ENCODE data around the gene CDH16. TPM values are rescaled to one million over a fixed set of nuclear protein-coding genes. Genes with fewer than 3 reads are reported as not detected.
A peak's percentile ranks its signal among the peaks of the same experiment; 100 is the strongest.
"Not testable (repeated sequence)": the region's sequence is repeated elsewhere in the genome, so short reads cannot be mapped to it uniquely, and the experiment has no call there.

CDH16 gene
- total RNA-seq, 4 donors from 2014 or later, result not detected

- no peak for TF ChIP-seq CTCF (IDR thresholded peaks at IDR 0.05)
- TF ChIP-seq EP300 (IDR thresholded peaks at IDR 0.05), result no peak
- TF ChIP-seq POLR2AphosphoS5 (IDR thresholded peaks at IDR 0.05), result no peak
- H3K4me3 ChIP-seq, result no peak overlapping the region
- H3K4me1 ChIP-seq, result peaks cover 5 to 42% (median 25%) of the 10 kb centered on the region in 3 donors
- H3K27me3 ChIP-seq, result no peaks in the 10 kb centered on the region
- no peak for ATAC-seq
- 100% methylated on average over 1 of the region's 10 CpGs; no CpG with 5 or more reads in 1 of the 2 donors for WGBS, 2 donors (ENCODE audit: low coverage in 1 of 2)
- H3K9me3 ChIP-seq, result no peaks in the 10 kb centered on the region
- peaks cover 0 to 64% of the 10 kb centered on the region in 2 donors for H3K36me3 ChIP-seq
- no peak overlapping the region for H3K27ac ChIP-seq
Measured at GRCh38 chr16:66937725-66938337, 19.1 kb upstream of the CDH16 start.

GRCh38 chr16:66936889-66937554 lies 18.3 kb upstream of the CDH16 start:
- ATAC-seq, result no peak
- TF ChIP-seq POLR2AphosphoS5 (IDR thresholded peaks at IDR 0.05) (no peak), POLR2A (IDR thresholded peaks at IDR 0.05) (no peak), CTCF (IDR thresholded peaks at IDR 0.05) (no peak), EP300 (IDR thresholded peaks at IDR 0.05) (no peak)
- Histone ChIP-seq H3K9me3 (no peaks in the 10 kb centered on the region), H3K4me1 (peaks cover 5 to 50% (median 29%) of the 10 kb centered on the region in 3 donors), H3K27me3 (no peaks in the 10 kb centered on the region), H3K4me3 (no peak overlapping the region), H3K36me3 (peaks cover 0 to 64% of the 10 kb centered on the region in 2 donors), H3K27ac (no peak overlapping the region)
- 90 to 91% methylated on average over 4 of the region's 4 CpGs for WGBS, 2 donors (ENCODE audit: low coverage in 1 of 2)

DNA sequence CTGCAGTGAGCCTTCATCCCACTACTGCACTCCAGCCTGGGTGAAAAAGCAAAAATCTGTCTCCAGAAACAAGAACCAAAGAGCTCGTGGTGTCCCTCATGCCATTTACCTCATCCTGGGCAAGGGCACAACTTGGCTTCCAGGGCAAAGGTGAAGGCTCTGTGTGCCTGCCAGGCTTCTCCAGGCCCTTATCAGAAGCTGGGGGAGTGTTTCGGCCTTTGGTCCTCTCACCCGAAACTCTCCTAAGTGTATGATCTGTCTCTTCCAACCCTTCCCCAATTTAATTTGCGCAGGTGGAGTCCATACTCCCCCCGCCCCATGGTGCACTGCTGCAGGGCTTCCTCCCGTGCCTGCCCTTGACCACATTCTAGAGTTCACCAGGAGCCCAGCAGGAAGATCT lies 17.8 kb upstream of the CDH16 start:
- Histone ChIP-seq H3K27ac (peak overlapping the region in 1 of 4 donors; percentile 97), H3K4me3 (peak overlapping the region in 1 of 2 donors; percentile 97), H3K4me1 (peaks cover 5 to 54% (median 29%) of the 10 kb centered on the region in 3 donors), H3K27me3 (no peaks in the 10 kb centered on the region), H3K9me3 (no peaks in the 10 kb centered on the region), H3K36me3 (peaks cover 0 to 64% of the 10 kb centered on the region in 2 donors)
- no peak for ATAC-seq
- 68% methylated on average over 5 of the region's 6 CpGs; no CpG with 5 or more reads in 1 of the 2 donors for WGBS, 2 donors (ENCODE audit: low coverage in 1 of 2)
- TF ChIP-seq POLR2A (IDR thresholded peaks at IDR 0.05), result no peak
- TF ChIP-seq EP300 (IDR thresholded peaks at IDR 0.05), result no peak
- TF ChIP-seq POLR2AphosphoS5 (IDR thresholded peaks at IDR 0.05), result no peak
- TF ChIP-seq CTCF (IDR thresholded peaks at IDR 0.05), result no peak

GRCh38 chr16:66935314-66936011 lies 16.8 kb upstream of the CDH16 start, which contains the start of gene CES2:
Gene CES2, plus strand, starts transcription at chr16:66935516. Its CDS starts 120 bp downstream, at chr16:66935636.
- Histone ChIP-seq H3K27ac (peak within 1 kb of the TSS; percentile 88 to 98 (median 97)), H3K36me3 (peaks cover 0 to 57% of the 10 kb centered on the region in 2 donors), H3K4me1 (peaks cover 5 to 54% (median 29%) of the 10 kb centered on the region in 3 donors), H3K9me3 (no peaks in the 10 kb centered on the region), H3K4me3 (peak within 1 kb of the TSS; percentile 97), H3K27me3 (no peaks in the 10 kb centered on the region)
- TF ChIP-seq CTCF (IDR thresholded peaks at IDR 0.05), result no peak
- TF ChIP-seq POLR2A (IDR thresholded peaks at IDR 0.05), result no peak
- TF ChIP-seq EP300 (IDR thresholded peaks at IDR 0.05), result no peak
- no peak for TF ChIP-seq POLR2AphosphoS5 (IDR thresholded peaks at IDR 0.05)
- WGBS, 2 donors (ENCODE audit: low coverage in 1 of 2), result 0 to 31% methylated on average over 1 to 12 of the region's 44 CpGs
- ATAC-seq, result peak; percentile 45

GRCh38 chr16:66934839-66935313 lies 16.2 kb upstream of the CDH16 start:
- peaks cover 0 to 51% of the 10 kb centered on the region in 2 donors for H3K36me3 ChIP-seq
- H3K27ac ChIP-seq, result peak overlapping the region; percentile 88 to 98 (median 97)
- H3K4me3 ChIP-seq, result peak overlapping the region; percentile 97
- ATAC-seq, H3K9me3 ChIP-seq, H3K27me3 ChIP-seq: not testable (repeated sequence)
- 0% methylated on average over 6 to 15 of the region's 24 CpGs for WGBS, 2 donors (ENCODE audit: low coverage in 1 of 2)
- peaks cover 5 to 54% (median 29%) of the 10 kb centered on the region in 3 donors for H3K4me1 ChIP-seq

Measured in gastroesophageal sphincter (tissue), 4 donors.